ENCODE results near the gene TIMM13.
"Not testable (repeated sequence)": the region's sequence is repeated elsewhere in the genome, so short reads cannot be mapped to it uniquely, and the experiment has no call there.

Gene TIMM13

GRCh38 chr19:2427429-2428320 is at the start of gene TIMM13:
TIMM13 (minus strand) TSS chr19:2427586; CDS start chr19:2427533, 53 bp downstream.
- DNase-seq: peak; percentile 96

GRCh38 chr19:2476451-2477140 is 49.2 kb upstream of the TIMM13 start:
- DNase-seq: no peak

GRCh38 chr19:2475702-2476450 is 48.5 kb upstream of the TIMM13 start, which contains the start of gene GADD45B:
GADD45B (plus strand) TSS chr19:2476127; CDS start chr19:2476359, 232 bp downstream.
- DNase-seq: peak; percentile 94

GRCh38 chr19:2475018-2475701 is 47.8 kb upstream of the TIMM13 start:
- DNase-seq: peak; percentile 42

GRCh38 chr19:2474232-2475017 is 47.0 kb upstream of the TIMM13 start:
- peak; percentile 73 for DNase-seq

- DNase-seq: not testable (repeated sequence)
Observed at GRCh38 chr19:2469915-2470200, 42.5 kb upstream of the TIMM13 start.

- no peak for DNase-seq
Observed at GRCh38 chr19:2469102-2469914, 41.9 kb upstream of the TIMM13 start.

- DNase-seq: no peak
Observed at GRCh38 chr19:2468596-2468995, 41.2 kb upstream of the TIMM13 start.

- no peak for DNase-seq
Observed at GRCh38 chr19:2464389-2464788, 37.0 kb upstream of the TIMM13 start.

GRCh38 chr19:2463694-2464093 is 36.3 kb upstream of the TIMM13 start:
- not testable (repeated sequence) for DNase-seq

- no peak for DNase-seq
Observed at GRCh38 chr19:2462635-2463421, 35.4 kb upstream of the TIMM13 start.

- DNase-seq: peak; percentile 75
Observed at GRCh38 chr19:2461751-2462634, 34.6 kb upstream of the TIMM13 start.

- no peak for DNase-seq
Observed at GRCh38 chr19:2460245-2460644, 32.9 kb upstream of the TIMM13 start.

- not testable (repeated sequence) for DNase-seq
Observed at GRCh38 chr19:2458776-2459175, 31.4 kb upstream of the TIMM13 start.

GRCh38 chr19:2458054-2458453 is 30.7 kb upstream of the TIMM13 start:
- no peak for DNase-seq

GRCh38 chr19:2457394-2458037 is 30.1 kb upstream of the TIMM13 start:
- no peak for DNase-seq

- DNase-seq: peak; percentile 38
Observed at GRCh38 chr19:2455851-2456570, 28.6 kb upstream of the TIMM13 start.
